Activated CD8-positive, alpha-beta memory T cell treated with anti-CD3 and anti-CD28 coated beads for 4 hours (primary cell): Measurements from ENCODE around the gene DOCK6.
"Not testable (repeated sequence)": the region's sequence is repeated elsewhere in the genome, so short reads cannot be mapped to it uniquely, and the experiment has no call there.

Source experiments
- DNase-seq, 2 donors: peaks; one replicate each; pipeline ENCODE4 v3.0.0-alpha.2; 2020; ENCODE audit warnings: low read depth in 2 of 2

DOCK6 gene

DNA sequence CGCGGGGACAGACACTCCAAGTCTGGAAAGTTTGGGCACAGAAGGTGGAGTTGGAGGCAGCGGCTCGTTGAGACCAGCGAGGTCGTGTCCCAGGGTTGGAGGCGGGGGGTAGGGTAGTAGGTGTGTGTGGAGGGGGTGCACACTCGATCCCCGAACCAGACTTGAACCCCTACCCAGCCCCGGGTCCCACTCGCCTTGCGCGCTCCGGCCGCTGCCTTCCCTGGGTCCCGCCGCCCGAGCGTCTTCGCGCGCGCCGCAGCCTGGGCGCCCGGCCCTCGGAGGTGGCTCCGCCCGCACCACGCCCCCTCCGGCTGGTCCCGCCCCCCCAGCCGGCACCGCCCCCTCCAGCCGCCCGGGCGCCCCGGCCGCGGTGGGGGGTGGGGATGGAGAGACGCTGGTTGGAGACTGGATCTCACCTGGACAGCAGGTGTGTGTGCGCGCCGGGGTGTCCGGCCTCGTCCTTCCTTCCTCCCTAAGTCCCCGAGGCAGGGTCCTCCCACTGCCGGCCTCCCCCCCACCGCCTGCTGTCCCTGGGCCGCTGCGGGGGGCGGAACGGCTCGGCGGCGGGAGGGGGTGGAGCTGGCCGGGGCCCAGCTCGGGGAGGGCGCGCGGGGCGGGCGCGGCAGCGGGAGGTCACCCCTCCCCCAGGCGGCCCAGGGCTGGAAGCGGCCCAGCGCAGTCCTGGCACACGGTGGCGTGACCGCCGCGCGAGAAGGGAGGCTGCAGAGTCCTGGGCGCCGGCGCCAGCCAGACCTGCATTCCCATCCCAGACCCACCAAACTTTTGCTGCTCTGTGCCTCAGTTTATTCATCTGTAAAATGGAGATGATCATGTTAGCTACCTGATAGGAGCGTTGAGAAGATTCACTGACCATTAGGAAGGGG lies 64.8 kb downstream of the DOCK6 start, which contains the start of gene KANK2:
Gene KANK2 (minus strand): TSS at position 255 of the 884 bp plus-strand sequence. CDS start 3,034 bp downstream, outside the sequence.
- DNase-seq, result peak; percentile 36 to 39

DNA sequence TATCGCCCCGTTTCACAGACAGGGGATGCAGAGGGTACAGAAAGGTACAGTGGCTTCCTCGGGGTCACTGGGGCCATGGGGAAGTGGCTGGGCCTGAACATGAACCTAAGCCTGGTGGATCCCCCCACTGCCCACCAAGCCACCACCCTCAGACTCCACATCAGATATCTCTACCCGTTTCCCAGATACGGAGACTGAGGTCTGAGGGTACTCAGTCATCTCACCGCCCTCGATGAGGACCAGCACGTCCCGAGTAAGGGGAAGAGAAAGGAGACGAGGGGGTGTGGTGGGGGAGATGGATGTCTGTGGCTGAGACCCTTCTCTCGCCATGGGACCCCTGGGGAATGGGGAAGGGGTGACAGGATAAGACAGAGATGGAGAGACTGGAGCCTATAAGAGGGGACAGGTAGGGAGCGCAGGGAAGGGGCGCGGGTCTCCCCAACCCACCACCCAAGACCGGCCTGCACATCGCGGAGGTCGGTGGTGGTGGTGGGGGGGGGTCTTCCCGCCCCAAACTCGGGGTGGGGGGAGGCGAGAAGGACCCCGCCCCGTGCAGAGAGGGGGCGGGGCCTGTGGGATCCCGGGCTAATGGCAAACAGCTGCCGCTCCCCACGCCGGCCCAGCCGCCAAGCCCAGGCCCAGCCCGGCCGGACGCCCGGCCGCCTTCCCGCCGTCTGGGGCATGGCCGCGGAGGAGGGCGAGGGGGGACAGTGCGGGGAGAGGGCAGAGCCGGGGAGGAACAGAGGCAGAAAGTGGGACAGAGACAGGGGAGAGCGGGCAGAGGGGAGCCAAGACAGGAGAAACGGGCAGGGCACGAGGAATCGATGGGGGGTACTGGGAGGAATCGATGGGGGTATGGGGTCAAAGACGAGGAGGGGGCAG lies 65.7 kb downstream of the DOCK6 start:
- DNase-seq, result no peak

DNA sequence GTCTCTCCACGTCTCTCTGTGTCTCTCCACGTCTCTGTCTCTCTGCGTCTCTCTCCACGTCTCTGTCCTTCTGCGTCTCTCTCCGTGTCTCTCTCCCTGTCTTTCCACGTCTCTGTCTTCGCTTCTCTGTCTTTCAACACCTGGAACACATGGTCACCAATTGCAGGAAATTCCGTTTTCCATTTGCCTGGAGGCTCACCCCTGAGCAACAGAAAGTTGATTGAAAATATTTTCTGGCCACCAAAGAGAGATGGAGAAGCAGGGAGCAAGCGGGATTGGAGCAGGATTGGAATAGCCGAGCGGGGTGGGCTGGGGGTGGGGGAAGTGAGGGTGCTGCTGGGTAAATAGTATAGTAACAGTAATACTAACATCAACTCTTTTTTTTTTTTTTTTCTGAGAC lies 66.6 kb downstream of the DOCK6 start:
- DNase-seq, result no peak

DNA sequence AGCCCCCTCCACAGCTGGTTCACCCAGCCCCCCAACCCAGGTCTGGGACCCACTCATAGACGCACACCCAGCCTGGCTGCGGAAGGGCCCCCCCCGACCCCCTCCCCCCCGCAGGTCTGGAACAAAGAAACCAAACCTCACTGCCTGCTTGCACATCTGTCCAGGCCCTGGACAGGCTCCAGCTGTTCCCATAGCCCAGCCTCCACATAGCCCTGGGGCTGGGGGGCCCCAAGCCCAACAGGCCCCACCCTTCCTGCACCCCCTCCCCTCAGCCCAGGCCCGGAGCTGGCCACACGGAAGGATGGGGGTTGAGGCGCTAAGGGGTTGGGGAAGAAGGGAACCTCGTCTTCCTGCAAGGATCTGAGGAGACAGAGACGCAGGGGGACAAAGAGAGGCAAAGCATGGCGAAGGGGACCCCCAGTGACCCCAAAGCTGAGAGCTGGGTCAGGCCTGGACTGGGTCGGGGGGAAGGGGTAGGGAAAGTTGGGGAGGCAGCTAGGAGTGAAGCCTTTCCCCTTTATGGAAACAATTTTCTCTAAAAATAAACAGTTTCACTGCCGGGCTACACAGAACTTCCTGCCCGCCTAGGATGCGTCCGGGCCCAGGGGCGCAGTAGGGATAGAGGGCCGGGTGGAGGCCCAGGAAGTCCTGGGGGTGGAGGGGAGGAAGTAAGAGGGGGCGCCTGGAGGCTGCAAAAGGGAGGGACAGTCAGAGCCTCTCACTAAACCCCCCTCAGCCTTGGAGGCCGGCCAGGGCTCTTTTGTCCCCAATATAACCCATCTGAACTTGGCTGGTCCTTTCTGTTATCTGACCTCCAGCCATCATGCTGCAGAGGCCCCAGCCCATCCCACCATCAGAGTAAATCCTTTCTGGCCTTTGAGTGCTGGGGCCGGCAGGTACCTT lies 67.4 kb downstream of the DOCK6 start:
- no peak for DNase-seq

DNA sequence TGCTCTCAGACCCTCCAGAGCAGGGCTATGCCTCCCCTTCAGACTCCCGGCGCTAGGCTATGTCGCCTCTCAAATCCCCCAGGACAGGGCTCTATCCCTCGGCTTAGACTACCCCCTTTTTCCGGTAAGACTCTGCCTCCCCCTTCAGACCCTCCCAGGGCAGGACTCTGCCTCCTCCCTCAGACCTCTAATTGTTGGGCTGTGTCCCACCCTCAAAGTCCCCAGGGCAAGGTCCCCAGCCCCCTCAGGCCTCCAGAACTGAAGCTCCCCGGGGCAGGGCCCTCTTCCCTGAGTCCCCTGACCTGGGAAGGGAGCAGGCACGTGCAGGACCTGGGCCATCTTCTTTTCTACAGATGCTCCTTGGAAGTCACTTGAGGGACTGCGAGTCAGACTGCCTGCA lies 68.2 kb downstream of the DOCK6 start:
- no peak for DNase-seq

DNA sequence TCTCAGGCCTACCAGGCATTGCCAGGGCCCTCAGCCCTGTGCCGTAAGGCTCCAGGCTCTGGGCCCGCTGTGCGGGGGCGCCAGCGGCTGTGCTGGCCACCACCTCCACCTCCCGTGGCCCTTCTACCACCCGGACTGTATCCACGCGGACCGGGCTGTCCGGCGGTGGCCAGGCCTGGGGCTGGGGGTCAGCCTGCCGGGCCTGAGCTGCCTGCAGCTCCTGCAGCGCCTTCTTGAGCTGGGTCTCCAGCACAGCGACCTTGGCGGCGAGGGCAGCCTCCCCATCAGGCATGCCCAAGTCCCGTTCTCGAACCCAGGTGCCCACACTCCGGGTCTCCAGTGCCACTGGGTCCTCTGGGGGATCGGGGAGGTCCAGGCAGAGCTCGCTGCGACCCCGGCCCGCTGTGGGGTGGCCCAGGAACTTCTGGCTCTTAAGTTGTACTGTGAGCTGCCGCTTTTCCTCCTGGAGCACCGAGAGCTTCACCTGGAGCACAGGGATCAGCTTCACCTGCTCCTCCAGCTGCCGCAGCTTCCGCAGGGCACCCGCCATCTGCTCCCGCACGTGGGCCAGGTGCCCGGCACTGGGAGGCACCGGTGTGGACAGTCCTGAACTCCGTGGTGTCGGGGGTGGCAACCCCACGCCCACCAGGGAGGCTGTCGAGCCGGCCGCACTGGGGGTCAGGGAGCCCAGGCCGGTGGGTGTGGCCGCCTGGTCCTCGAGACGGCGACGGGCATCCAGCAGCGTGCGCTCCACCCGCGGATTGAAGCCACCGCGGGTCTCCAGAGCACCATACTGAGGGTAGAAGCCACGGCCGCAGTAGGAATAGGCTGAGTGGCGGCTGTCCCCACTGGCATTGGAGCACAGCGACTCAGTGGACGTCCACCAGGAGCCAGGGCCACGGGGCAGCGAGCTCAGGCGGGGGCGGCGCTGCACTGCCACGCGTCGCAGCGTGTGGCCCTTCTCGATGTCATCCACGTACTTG lies 69.1 kb downstream of the DOCK6 start:
- DNase-seq, result no peak

DNA sequence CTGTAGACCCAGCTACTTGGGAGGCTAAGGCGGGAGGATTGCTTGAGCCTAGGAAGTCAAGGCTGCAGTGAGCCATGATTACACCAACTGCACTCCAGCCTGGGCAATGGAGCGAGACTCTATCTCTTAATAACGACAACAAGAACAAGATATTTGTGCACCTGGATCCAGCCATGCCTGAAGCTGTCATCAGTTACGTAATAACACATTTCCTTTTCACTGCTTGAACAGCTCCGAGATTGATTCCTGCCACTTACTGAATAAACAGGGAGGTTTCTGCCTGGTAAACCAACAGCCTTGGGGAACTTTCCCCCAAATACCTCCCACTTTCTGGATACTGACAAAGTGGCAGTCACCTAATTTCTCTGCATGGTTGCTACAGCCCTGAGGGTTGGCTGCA lies 70.4 kb downstream of the DOCK6 start:
- no peak for DNase-seq

DNA sequence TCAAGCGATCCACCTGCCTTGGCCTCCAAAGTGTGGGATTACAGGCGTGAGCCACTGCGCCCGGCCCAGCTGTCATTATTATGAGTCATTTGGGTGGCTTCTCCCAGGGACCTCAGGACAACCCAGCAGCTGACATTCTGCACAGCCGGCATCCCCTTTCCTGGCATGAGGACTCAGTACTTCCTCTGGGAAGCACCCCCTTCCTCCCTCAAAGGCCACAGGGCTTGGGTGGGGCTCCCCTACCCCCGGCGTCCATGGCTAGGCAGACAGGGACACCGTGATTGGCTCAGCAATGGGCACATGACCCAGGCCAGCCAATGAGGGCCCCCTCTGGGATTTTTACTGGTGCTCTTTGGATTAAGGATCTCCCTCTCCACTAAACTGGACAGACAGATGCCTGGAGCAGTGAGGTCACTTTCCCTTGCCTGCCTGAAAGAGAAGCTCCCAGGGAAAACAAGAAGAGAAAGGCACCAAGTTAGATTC lies 71.0 kb downstream of the DOCK6 start:
- DNase-seq, result no peak

DNA sequence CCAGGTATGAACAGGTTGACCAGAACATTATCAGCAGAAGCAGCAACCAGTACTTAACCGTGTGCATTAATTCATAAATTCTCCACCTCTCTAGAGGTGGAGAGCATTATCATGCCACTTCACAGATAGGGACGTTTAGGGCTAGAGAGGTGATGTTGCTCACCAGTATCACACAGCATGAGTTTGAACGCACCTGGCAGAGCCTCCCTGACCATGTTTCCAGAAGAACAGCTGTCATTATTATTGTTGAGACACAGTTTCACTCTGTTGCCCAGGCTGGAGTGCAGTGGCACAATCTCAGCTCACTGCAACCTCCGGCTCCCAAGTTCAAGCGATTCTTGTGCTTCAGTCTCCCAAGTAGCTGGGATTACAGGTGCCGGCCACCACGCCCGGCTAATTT lies 71.8 kb downstream of the DOCK6 start:
- DNase-seq, result no peak

DNA sequence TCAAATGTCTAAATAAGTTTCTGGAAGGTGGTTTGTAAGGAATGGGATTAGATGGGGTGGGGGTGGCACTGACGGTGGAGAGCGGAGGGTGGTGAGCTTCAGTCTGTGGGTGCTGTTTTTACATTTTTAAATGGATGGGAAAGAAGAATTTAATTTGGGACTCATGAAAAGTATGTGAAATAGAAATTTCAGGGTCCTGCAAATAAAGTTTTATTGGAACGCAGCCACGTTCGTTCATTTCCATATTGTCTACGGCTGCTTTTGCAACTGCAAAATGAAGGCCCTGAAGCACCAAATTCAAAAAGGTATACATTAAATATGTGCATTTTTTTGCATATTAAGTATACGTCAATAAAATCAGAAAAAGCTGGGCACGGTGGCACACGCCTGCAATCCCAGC lies 74.9 kb downstream of the DOCK6 start:
- no peak for DNase-seq

DNA sequence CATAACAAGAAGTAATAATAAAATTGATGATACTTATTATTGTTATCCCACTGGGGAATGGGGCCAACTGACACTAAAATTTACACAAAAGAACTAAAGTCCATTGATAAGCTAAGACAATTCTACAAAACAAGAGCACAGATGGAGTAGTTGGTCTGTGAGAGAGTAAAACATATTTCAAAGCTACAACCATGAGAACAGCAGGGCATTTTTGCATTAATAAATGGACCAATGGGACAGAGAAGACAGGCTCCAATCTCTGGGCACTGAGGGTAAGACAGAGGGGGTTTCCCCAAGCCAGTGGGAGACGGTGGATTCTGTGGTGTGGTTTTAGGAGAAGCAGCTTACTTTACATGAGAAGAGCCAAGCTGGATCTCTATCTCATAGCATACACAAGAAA lies 79.3 kb downstream of the DOCK6 start:
- DNase-seq, result no peak

DNA sequence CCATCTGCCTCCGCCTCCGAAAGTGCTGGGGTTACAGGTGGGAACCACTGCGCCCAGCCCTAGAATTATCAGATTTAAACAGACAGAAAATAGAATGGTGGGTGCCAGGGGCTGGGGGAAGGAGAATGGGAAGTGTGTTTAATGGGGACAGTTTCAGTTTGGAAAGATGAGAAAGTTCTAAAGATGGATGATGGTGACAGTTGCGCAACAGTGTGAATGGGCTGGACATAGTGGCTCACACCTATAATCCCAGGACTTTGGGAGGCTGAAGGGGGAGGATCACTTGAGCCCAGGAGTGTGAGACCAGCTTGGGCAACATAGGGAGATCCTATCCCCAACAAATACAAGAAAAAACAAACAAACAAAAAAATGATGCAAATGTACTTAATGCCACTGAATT lies 80.8 kb downstream of the DOCK6 start:
- DNase-seq, result no peak

DNA sequence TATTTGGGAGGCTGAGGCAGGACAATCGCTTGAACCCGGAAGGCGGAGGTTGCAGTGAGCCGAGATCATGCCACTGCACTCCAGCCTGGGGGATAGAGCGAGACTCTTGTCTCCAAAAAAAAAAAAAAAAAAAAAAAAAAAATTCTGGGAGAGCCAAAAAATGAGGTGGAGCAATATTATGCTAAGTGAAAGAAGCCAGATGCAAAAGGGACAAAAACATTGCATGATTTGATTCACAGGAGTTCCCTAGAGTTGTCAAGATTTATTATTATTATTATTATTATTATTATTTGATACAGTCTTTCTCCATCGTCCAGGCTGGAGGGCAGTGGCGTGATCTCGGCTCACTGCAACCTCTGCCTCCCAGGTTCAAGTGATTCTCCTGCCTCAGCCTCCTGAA lies 81.3 kb downstream of the DOCK6 start:
- not testable (repeated sequence) for DNase-seq

DNA sequence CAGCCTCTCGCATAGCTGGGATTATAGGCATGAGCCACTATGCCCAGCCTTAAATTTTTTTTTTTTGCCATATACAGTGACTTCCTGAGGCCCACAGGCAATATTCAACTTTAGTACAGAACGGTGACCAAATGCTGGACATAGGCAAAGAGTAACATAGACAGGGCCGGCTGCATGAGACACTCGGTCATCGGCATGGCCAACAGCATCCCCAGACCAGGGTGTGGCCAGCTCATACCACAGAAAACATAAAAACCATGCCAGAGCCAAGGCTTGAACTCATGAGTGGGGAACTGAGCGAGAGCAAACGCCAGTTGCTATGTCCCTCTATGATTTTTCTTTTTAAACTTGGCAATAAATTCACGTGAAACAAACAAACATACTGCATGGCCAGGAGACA lies 82.0 kb downstream of the DOCK6 start:
- no peak for DNase-seq

DNA sequence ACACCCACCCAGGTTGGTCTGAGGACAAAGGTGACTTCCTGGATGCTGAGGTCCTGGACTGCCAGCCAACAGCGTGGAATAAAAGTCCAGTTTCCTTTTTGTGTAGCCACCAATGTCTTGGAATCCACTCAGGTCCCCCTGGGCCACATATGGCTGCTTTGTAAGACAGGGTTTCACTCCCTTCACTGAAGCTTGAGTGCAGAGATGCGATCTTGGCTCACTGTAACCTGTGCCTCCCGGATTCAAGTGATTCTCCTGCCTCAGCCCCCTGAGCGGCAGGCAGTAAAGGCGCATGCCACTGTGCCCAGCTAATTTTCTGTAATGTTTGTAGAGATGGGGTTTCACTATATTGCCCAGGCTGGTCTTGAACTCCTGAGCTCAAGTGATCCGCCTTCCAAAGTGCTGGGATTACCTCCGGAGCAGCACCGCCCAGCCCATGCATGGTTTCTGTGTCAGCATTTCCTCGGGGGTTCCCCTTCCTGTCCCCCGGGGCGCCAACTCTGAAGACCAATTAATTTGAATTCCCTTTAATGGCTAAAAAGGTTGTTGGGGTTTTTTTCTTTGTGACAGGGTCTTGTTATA lies 82.5 kb downstream of the DOCK6 start:
- DNase-seq, result no peak

DNA sequence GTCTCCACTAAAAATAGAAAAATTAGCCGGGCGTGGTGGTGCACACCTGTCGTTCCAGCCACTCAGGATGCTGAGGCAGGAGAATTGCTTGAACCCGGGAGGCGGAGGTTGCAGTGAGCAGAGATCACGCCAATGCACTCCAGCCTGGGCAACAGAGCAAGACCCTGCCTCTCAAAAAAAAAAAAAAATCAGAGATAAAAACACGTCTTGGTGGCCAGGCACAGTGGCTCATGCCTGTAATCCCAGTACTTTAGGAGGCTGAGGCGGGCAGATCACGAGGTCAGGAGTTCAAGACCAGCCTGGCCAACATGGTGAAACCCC lies 83.2 kb downstream of the DOCK6 start:
- not testable (repeated sequence) for DNase-seq

DNA sequence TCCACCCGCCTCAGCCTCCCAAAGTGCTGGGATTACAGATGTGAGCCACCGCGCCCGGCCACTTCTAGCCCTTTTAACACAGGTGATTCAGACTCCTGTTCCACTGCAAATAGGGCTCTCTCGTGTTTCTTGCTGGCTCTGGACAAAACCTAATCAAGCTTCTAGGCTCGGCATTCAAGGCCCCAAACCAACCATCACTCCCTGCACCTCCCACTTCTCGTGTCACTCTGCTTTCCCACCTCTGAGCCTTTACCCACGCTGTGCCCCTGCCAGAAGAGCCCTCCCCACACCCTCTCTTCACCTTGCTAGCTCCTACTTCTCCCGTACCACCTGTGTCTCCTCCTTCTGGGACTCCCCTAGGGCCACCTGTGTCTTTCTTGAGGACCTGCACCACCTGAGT lies 84.7 kb downstream of the DOCK6 start:
- DNase-seq, result no peak

DNA sequence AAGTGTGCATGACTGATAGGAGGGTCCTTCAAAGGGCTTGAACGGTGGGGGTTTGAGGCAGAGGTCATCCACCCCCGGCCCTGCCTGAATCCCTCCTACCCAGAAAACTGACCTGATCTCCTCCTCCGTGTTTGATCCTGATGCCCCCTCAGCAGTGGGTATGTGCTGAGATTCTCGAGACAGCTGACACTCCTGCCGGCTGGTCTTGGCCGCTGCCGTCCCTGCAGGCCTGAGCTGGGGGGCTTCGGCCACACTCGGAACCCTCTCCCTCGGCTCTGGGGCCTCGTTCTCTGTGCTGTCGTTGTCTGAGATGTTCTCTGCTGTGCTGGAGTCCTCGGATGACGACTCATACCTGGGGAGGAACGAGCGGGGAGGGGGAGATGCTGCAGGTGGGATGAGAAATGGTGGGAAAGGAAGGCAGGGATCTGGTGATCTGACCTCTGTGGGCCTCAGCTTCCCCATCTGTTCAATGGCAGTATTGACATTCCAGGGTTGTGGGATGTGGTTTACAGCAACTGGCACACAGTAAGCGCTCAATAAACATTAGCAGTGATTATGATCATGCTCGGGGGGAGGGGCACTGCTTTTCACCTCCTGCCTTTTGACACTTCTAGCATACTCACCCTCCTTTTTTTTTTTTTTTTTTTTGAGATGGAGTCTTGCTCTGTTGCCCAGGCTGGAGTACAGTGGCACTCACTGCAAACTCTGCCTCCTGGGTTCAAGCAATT lies 85.7 kb downstream of the DOCK6 start:
- no peak for DNase-seq

DNA sequence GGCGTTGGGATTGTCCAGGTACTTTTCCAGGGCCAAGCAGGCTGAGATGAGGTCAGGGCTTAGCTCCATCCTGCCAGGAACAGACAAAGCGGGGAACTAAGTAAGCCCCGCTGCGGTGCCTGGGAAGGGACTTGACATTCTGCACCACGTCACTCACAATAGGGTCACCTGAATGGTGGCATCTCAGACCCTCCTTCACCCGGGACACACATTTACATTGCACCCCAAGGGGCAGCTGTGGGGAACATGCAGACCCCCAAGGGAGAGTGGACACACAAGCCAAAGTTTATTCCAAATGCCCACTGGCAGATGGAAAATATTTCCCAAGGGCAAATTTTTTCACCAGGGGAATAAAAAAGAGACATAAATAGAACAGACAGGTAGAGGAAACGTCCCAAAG lies 86.4 kb downstream of the DOCK6 start:
- DNase-seq, result no peak
